Endothelial cell (in vitro differentiated cells): ENCODE data around the gene ZDHHC22. TPM values are rescaled to one million over a fixed set of nuclear protein-coding genes. Genes with fewer than 3 reads are reported as not detected.

Experiments
- DNase-seq: peaks from one replicate; pipeline ENCODE4 v3.0.0; 2021; ENCODE audit warnings: low spot score
- H3K27ac Mint-ChIP-seq: one replicate; pipeline ENCODE4 v1.8.0; 2021; ENCODE audit warnings: mixed read lengths, inconsistent platforms; ENCODE audit not compliant: unreplicated experiment
- H3K27me3 Mint-ChIP-seq: one replicate; pipeline ENCODE4 v1.8.0; 2021; ENCODE audit warnings: mild to moderate bottlenecking, moderate library complexity, mixed read lengths, inconsistent platforms; ENCODE audit not compliant: unreplicated experiment
- H3K36me3 Mint-ChIP-seq: one replicate; pipeline ENCODE4 v1.8.0; 2021; ENCODE audit warnings: mild to moderate bottlenecking, low read depth, mixed read lengths, inconsistent platforms; ENCODE audit not compliant: unreplicated experiment
- H3K4me1 Mint-ChIP-seq: one replicate; pipeline ENCODE4 v1.8.0; 2021; ENCODE audit warnings: mild to moderate bottlenecking, mixed read lengths, inconsistent platforms; ENCODE audit not compliant: unreplicated experiment
- H3K4me3 Mint-ChIP-seq: one replicate; pipeline ENCODE4 v1.8.0; 2021; ENCODE audit warnings: mild to moderate bottlenecking, mixed read lengths, inconsistent platforms; ENCODE audit not compliant: unreplicated experiment
- H3K9me3 Mint-ChIP-seq: one replicate; pipeline ENCODE4 v1.8.0; 2021; ENCODE audit warnings: mixed read lengths, inconsistent platforms; ENCODE audit not compliant: unreplicated experiment
- CTCF ChIP-seq: fragments of 200-600 bp; sonication (generic); IDR thresholded peaks from one replicate; pipeline ENCODE4 v1.5.0; 2021; ENCODE audit warnings: antibody characterized with exemption; ENCODE audit not compliant: unreplicated experiment
- total RNA-seq: library from RNA; stranded (reverse); fragmentation: NEBNext Ultra II Directional; extraction: Animal tissue kit (Norgen Biotek cat#: 25700); gene quantifications from one replicate; pipeline ENCODE4 v1.2.1, GENCODE V29; 2021; ENCODE audit not compliant: unreplicated experiment

Gene ZDHHC22
- total RNA-seq, 1 donor from 2014 or later: 12.0 TPM

DNA sequence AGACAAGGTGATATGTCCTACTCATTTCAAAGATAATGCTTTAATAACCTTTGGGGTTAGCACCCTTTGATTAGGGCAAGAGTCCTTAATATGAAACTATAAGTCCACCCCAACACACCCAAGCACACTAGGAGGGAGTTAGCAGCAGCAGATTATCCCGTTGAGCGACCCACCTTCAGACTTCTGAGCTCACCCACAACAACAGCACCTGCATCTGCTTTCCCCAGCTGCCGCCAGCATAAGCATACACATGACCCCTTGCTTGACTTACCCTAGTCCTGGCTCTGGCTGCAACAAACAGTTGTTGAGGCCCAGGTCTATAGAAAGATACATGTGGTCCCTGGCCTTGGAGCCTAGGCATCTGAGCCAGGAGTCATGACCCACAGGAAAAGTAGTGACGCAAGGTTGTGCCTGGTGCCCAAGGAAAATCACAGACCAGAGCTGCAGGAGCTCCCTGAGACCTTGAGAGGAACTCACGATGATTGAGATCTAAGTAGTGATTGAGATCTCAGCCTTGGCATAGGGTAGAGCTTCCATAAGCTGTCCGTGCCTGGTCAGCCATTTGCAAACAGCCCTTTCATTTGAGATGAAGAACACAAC lies 19.0 kb downstream of the ZDHHC22 start:
- peaks cover 12% of the 10 kb centered on the region for H3K27me3 Mint-ChIP-seq
- peak overlapping the region; percentile 14 for H3K27ac Mint-ChIP-seq
- H3K4me1 Mint-ChIP-seq: peaks cover 46% of the 10 kb centered on the region
- peak overlapping the region; percentile 9 for H3K4me3 Mint-ChIP-seq
- no peak for TF ChIP-seq CTCF
- H3K36me3 Mint-ChIP-seq: peaks cover 3% of the 10 kb centered on the region
- no peaks in the 10 kb centered on the region for H3K9me3 Mint-ChIP-seq
- DNase-seq: no peak

DNA sequence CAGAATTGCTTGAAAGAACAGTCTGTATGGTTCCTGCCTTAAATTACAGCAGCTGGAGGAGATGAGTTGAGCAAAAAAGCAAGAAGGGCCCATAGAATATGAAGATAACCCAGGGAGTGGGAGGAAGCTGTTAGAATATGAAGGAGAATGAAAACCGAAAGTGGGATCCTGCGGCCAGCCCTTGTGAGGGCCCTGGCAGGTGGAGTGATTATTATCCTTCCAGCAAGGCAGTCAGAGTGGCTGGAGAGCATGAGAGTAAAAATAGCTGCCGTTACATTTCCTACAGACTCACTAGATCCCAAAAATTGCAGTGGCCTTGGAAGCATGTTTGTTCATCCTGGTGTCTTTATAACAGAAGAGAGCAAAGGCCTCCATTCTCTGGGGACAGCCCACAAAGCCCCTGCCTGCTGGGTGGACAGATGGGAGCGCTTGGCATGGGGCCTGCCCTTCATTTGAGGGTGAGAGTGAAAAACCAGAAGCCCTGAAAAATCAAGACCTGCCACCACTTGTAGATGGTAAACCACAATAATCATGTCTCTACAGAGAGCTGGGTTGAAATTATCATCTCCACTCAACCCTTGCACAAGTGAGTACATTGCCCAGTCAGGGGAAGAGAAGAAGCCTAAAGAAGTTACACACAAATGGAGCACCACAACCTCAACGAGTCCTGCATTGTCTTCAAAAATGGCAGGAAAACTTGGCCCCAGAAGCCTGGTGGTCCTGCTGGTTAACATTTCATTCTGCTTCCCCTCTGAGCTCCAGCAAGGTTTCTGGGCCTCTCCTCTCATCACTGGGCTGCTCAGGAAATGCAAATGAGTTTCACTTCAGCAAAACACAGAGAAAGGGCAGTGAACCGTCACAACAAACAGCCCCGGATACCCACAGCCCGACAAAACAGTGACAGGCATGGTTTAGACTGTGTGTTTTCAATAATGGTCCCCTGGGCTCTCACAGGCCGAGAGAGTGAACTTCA lies 20.5 kb downstream of the ZDHHC22 start:
- Mint-ChIP-seq H3K4me1 (peaks cover 46% of the 10 kb centered on the region), H3K4me3 (no peak overlapping the region), H3K9me3 (no peaks in the 10 kb centered on the region), H3K36me3 (peaks cover 7% of the 10 kb centered on the region), H3K27me3 (peaks cover 7% of the 10 kb centered on the region), H3K27ac (peak overlapping the region; percentile 71)
- TF ChIP-seq CTCF: no peak
- no peak for DNase-seq

GRCh38 chr14:77119851-77120250 lies 21.7 kb downstream of the ZDHHC22 start:
- Mint-ChIP-seq H3K4me3 (no peak overlapping the region), H3K9me3 (no peaks in the 10 kb centered on the region), H3K4me1 (peaks cover 43% of the 10 kb centered on the region), H3K27ac (peak overlapping the region; percentile 20), H3K27me3 (peaks cover 4% of the 10 kb centered on the region), H3K36me3 (peaks cover 14% of the 10 kb centered on the region)
- DNase-seq: no peak
- TF ChIP-seq CTCF: no peak

DNA sequence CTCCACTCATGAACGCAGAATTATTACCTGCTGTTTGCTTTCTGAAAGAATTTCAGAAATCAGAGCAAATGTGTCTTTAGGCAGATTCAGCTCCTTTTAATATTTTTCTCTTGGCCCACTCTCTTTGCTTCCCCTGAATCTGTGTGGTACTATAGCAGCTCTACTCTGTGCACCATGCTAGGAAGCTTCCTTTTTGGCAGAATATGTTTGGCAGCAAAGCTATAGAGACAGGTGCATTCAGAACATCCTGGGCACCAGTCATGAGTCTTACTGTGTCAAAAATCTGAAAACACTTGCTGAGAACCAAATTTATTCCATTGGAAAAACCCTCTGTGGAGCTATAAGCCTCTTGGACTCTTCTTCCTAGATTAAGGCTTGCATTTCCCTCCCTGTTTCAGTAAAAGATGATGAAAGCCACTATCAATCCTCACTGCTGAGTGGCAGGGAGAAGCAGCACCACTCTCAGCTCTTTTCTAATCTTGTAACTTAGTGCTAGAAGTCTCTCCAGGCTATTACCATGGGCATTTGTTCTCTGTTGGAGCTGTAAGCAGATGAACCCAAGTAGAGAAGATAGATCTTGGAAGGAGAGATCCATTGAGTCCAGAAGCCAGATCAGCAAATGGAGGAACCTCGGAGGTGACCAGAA lies 25.3 kb downstream of the ZDHHC22 start:
- peaks cover 29% of the 10 kb centered on the region for H3K36me3 Mint-ChIP-seq

More for the DNA sequence above, 25.3 kb downstream of the ZDHHC22 start:
- Mint-ChIP-seq H3K27ac (no peak overlapping the region), H3K9me3 (no peaks in the 10 kb centered on the region), H3K4me1 (peaks cover 38% of the 10 kb centered on the region), H3K4me3 (no peak overlapping the region), H3K27me3 (peaks cover 3% of the 10 kb centered on the region)
- no peak for DNase-seq
- no peak for TF ChIP-seq CTCF
